Thymus (tissue), 11 donors: ENCODE measurements around the gene ZNF609. TPM values are rescaled to one million over a fixed set of nuclear protein-coding genes. Genes with fewer than 3 reads are reported as not detected.

Experiments used
- DNase-seq, 9 donors: peaks; one replicate each; pipeline ENCODE4 v3.0.0-alpha.2; 2013; ENCODE audit warnings: low spot score in 9 of 9, low read depth in 6 of 9, missing footprints in 1 of 9
- H3K27ac ChIP-seq, 2 donors: one replicate each; pipeline ENCODE4 v1.5.1; 2013; ENCODE audit warnings: control low read depth in 1 of 2, low read depth in 1 of 2, low read length in 1 of 2, mild to moderate bottlenecking in 1 of 2, moderate library complexity in 1 of 2
- H3K27me3 ChIP-seq, 2 donors: one replicate each; pipeline ENCODE4 v1.5.1; 2013; ENCODE audit warnings: low read length in 1 of 2; ENCODE audit not compliant: control insufficient read depth in 2 of 2, insufficient read depth in 1 of 2
- H3K36me3 ChIP-seq, 2 donors: one replicate each; pipeline ENCODE4 v1.5.1; 2013; ENCODE audit warnings: low read length in 1 of 2, mild to moderate bottlenecking in 1 of 2, moderate library complexity in 1 of 2; ENCODE audit not compliant: control insufficient read depth in 2 of 2, insufficient read depth in 2 of 2
- H3K4me1 ChIP-seq, 2 donors: one replicate each; pipeline ENCODE4 v1.5.1; 2013; ENCODE audit warnings: low read length in 2 of 2; ENCODE audit not compliant: control insufficient read depth in 2 of 2, insufficient read depth in 2 of 2
- H3K4me3 ChIP-seq, 2 donors: one replicate each; pipeline ENCODE4 v1.5.1; 2013; ENCODE audit warnings: low read length in 2 of 2, control low read depth in 1 of 2, mild to moderate bottlenecking in 1 of 2
- H3K9me3 ChIP-seq, 2 donors: one replicate each; pipeline ENCODE4 v1.5.1; 2013; ENCODE audit warnings: low read length in 1 of 2, mild to moderate bottlenecking in 1 of 2; ENCODE audit not compliant: control insufficient read depth in 2 of 2, insufficient read depth in 1 of 2
- WGBS: extraction: QIAGEN DNeasy Blood & Tissue Kit; methylation state at CpG from one replicate; pipeline ENCODE4 v1.1.7; 2013; 5-methylcytosine and 5-hydroxymethylcytosine counted together
- polyA plus RNA-seq: library from polyadenylated mRNA; stranded (reverse); fragments of 200-250 nt; gene quantifications from one replicate; pipeline ENCODE4 v1.2.3, GENCODE V29; 2013
- total RNA-seq: library from RNA; stranded (reverse); fragments of 120-200 nt; gene quantifications from one replicate; pipeline ENCODE4 v1.2.4, GENCODE V29; 2013
- donor health status: healthy.

The ZNF609 gene
- total and polyA plus RNA-seq, 2 donors, result 7.5 to 16.8 TPM

DNA sequence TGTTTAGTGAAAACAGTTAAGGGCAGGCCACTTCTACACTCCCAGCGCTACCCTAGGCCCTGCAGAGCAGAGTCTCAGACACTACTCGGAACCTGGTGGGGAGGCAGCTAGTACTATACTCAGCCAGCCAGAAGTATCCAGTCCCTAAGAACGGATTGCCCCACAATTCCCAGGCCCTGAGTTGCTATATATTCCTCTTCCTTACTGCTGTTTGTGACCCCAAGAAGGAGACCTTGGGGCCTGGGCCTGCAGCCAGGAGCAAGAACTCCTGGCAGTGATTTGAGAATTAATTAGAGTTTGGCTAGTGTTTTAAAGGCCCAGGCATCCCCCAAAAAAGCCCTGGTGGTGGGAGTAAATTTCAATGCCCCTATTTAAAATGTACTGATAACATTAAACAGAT lies 227.3 kb downstream of the ZNF609 start:
- Histone ChIP-seq H3K36me3 (peaks cover 65 to 88% of the 10 kb centered on the region in 2 donors), H3K4me1 (peaks cover 0 to 7% of the 10 kb centered on the region in 2 donors), H3K4me3 (no peak overlapping the region), H3K27ac (no peak overlapping the region), H3K9me3 (no peaks in the 10 kb centered on the region), H3K27me3 (no peaks in the 10 kb centered on the region)
- WGBS, result 95% methylated on average over 3 of the region's 3 CpGs
- no peak for DNase-seq

- DNase-seq, result no peak
- no peaks in the 10 kb centered on the region for H3K27me3 ChIP-seq
- no peak overlapping the region for H3K27ac ChIP-seq
- H3K9me3 ChIP-seq, result no peaks in the 10 kb centered on the region
- 96% methylated on average over 3 of the region's 3 CpGs for WGBS
- H3K36me3 ChIP-seq, result peaks cover 66 to 88% of the 10 kb centered on the region in 2 donors
- H3K4me3 ChIP-seq, result no peak overlapping the region
- H3K4me1 ChIP-seq, result peaks cover 0 to 18% of the 10 kb centered on the region in 2 donors
Observed at GRCh38 chr15:64688770-64689169, 228.4 kb downstream of the ZNF609 start.

DNA sequence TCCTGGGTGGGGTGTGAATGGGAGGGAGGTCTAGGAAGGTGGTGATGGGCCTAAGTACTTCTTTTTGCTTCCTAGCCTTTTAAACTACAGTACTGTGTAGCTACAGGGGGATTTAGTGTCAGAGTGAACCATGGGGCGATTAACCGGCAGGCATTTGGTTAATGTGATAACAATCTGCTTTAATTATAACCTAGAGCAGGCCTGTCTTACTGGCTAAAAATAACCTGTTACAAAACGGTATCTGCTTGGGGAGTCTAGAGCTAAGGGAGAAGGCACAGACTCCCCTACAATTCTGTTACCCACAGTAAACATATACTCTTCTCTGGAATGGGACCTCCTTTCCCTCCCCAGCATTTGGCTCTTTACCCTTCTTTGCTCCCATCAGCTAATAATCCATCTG lies 229.6 kb downstream of the ZNF609 start:
- DNase-seq, result no peak

GRCh38 chr15:64690578-64691296 lies 230.4 kb downstream of the ZNF609 start:
- Histone ChIP-seq H3K36me3 (peaks cover 56 to 84% of the 10 kb centered on the region in 2 donors), H3K27ac (no peak overlapping the region), H3K9me3 (no peaks in the 10 kb centered on the region), H3K4me3 (no peak overlapping the region), H3K27me3 (no peaks in the 10 kb centered on the region), H3K4me1 (peaks cover 0 to 30% of the 10 kb centered on the region in 2 donors)
- no peak for DNase-seq
- 94% methylated on average over 6 of the region's 6 CpGs for whole genome bisulfite sequencing

More for the DNA sequence above, 229.6 kb downstream of the ZNF609 start:
- Histone ChIP-seq H3K36me3 (peaks cover 62 to 86% of the 10 kb centered on the region in 2 donors), H3K27ac (peak overlapping the region in 1 of 2 donors; percentile 2), H3K9me3 (no peaks in the 10 kb centered on the region), H3K4me3 (no peak overlapping the region), H3K4me1 (peaks cover 0 to 23% of the 10 kb centered on the region in 2 donors), H3K27me3 (no peaks in the 10 kb centered on the region)
- WGBS, result 98% methylated on average over 3 of the region's 3 CpGs

GRCh38 chr15:64691896-64692565 lies 231.7 kb downstream of the ZNF609 start:
- Histone ChIP-seq H3K36me3 (peaks cover 53 to 76% of the 10 kb centered on the region in 2 donors), H3K4me3 (no peak overlapping the region)
- peak in 1 of 9 donors; percentile 31 for DNase-seq

DNA sequence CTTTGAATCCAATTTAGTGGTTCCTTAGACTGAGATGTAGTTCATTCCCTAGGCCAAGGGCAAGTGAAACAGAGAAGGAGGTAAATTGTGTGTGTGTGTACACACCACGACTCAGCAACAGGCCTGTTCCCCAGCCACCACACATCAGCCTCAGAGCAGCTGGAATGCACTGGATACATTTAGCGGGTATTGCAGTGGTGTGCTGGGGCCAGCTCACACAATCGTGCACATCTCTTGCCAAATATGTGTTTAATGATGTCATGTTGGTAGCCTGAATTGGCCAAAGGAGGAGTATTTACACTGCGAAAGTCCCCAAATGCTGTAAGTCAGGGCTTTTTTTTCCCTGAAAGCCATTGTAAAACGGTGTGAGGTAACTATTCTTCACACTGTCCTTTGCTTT lies 232.8 kb downstream of the ZNF609 start:
- Histone ChIP-seq H3K9me3 (no peaks in the 10 kb centered on the region), H3K27me3 (no peaks in the 10 kb centered on the region), H3K27ac (peak overlapping the region; percentile 52 to 64), H3K36me3 (peaks cover 42 to 65% of the 10 kb centered on the region in 2 donors), H3K4me3 (no peak overlapping the region), H3K4me1 (peaks cover 0 to 30% of the 10 kb centered on the region in 2 donors)
- WGBS, result 93% methylated on average over 5 of the region's 5 CpGs
- DNase-seq, result no peak

More at GRCh38 chr15:64691896-64692565, 231.7 kb downstream of the ZNF609 start:
- WGBS, result 74% methylated on average over 9 of the region's 9 CpGs
- H3K9me3 ChIP-seq, result no peaks in the 10 kb centered on the region
- H3K4me1 ChIP-seq, result peaks cover 0 to 30% of the 10 kb centered on the region in 2 donors
- peak overlapping the region; percentile 30 to 42 for H3K27ac ChIP-seq
- no peaks in the 10 kb centered on the region for H3K27me3 ChIP-seq

DNA sequence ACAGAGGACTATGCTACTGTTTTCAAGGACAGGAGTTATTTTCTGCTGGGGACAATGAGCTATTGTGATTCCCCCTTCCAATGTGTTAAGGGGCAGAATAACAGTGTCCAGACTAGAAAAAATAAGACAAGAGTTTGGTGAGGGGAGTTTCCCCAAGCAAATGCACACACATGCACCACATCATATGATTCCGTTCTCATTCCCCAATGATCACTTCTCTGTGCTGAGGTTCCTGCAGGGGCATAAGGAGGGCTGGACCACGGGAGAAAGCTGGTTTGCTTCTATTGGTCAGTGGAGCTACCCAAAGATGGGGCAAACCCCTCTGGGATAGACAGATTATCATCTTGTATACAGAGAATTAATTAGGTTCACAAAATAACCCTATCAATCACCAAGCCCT lies 234.4 kb downstream of the ZNF609 start:
- peaks cover 32 to 50% of the 10 kb centered on the region in 2 donors for H3K36me3 ChIP-seq
- no peaks in the 10 kb centered on the region for H3K9me3 ChIP-seq
- H3K27me3 ChIP-seq, result no peaks in the 10 kb centered on the region
- peaks cover 8 to 43% of the 10 kb centered on the region in 2 donors for H3K4me1 ChIP-seq
- peak overlapping the region; percentile 5 to 29 for H3K27ac ChIP-seq
- no peak for DNase-seq
- H3K4me3 ChIP-seq, result no peak overlapping the region
- WGBS, result 96% methylated on average over 2 of the region's 2 CpGs

DNA sequence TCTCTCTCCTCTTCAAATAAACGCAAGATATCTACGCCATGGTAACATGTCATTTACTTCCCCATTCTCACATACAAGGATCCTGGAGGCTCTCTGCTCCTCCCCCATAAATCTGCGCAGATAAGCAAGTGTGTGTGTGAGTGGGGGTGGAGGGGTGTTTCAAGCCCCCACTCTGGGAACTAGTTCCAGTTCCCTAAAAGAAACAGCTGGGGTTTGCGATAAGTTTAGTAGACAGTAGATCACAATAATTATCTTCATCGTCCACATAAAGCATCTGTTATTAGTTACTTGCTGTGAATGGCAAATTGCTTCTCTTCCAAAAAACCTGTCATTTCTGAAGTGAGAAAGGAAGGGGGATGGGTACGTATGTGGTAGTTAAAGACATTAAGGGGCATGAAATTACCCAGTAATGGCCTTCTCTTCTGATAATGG lies 235.2 kb downstream of the ZNF609 start:
- no peaks in the 10 kb centered on the region for H3K27me3 ChIP-seq
- H3K27ac ChIP-seq, result peak overlapping the region in 1 of 2 donors; percentile 10
- H3K4me3 ChIP-seq, result no peak overlapping the region
- WGBS, result 37% methylated on average over 6 of the region's 6 CpGs
- H3K4me1 ChIP-seq, result peaks cover 16 to 51% of the 10 kb centered on the region in 2 donors
- no peaks in the 10 kb centered on the region for H3K9me3 ChIP-seq
- DNase-seq, result peak in 1 of 9 donors; percentile 27
- H3K36me3 ChIP-seq, result peaks cover 24 to 43% of the 10 kb centered on the region in 2 donors

DNA sequence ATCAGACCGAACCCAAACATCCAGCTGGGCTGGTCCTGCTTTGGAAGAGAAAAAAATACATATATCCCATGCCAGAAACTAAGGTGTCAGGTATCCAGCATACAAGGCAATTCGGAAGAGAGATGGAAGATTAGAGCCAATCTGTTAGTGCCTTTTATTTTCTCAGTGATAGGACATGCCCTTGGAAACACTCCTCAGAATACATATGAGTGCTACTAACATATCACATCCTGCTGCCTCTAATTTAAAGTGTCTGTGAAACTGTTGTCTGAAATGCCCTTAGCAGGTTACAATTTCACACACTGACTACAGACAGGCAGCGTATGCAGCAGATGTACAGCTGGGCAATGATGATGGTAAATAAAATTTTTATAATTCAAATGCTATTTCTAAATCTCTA lies 236.1 kb downstream of the ZNF609 start:
- no peak for DNase-seq
- peaks cover 25 to 60% of the 10 kb centered on the region in 2 donors for H3K4me1 ChIP-seq
- WGBS, result 94% methylated on average over 3 of the region's 3 CpGs
- no peaks in the 10 kb centered on the region for H3K9me3 ChIP-seq
- H3K27ac ChIP-seq, result no peak overlapping the region
- H3K36me3 ChIP-seq, result peaks cover 22 to 34% of the 10 kb centered on the region in 2 donors
- no peaks in the 10 kb centered on the region for H3K27me3 ChIP-seq
- H3K4me3 ChIP-seq, result no peak overlapping the region
